Measurements from ENCODE around the gene TACSTD2. TPM values are rescaled to one million over a fixed set of nuclear protein-coding genes. Genes with fewer than 3 reads are reported as not detected.

The TACSTD2 gene
- polyA plus RNA-seq, 1 donor from 2014 or later: not detected

DNA sequence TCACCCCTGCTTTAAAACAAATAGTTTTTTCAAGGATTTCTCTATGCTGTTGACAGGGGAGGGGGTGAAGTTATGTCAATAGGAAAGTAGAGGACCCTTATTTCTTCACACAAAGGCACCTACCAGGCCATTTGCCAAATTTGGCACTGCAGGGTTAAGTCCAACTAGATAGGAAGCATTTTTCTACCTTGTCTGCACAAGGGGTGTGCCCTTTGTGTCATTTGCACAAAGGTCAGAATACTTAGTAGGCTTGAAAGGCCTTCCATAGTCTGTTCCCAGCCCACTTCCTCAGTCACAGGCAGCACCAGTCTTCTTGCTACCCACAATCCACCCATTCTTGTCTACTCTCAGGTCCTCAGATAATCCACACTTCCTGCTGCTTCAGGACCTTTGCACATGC is 7.0 kb downstream of the TACSTD2 start:
- no peak for TF ChIP-seq SMC3 (conservative IDR thresholded peaks at IDR 0.05; ENCODE audit: poor library complexity)
- no peak for TF ChIP-seq MXI1 (conservative IDR thresholded peaks at IDR 0.05; ENCODE audit: poor library complexity, severe bottlenecking)
- no peak for TF ChIP-seq TAF1 (IDR thresholded peaks at IDR 0.05; ENCODE audit: low read depth)
- TF ChIP-seq EZH2 (IDR thresholded peaks at IDR 0.05; ENCODE audit: borderline replicate concordance, insufficient read depth, low read length, poor library complexity, severe bottlenecking): no peak
- TF ChIP-seq, protein P1, sequence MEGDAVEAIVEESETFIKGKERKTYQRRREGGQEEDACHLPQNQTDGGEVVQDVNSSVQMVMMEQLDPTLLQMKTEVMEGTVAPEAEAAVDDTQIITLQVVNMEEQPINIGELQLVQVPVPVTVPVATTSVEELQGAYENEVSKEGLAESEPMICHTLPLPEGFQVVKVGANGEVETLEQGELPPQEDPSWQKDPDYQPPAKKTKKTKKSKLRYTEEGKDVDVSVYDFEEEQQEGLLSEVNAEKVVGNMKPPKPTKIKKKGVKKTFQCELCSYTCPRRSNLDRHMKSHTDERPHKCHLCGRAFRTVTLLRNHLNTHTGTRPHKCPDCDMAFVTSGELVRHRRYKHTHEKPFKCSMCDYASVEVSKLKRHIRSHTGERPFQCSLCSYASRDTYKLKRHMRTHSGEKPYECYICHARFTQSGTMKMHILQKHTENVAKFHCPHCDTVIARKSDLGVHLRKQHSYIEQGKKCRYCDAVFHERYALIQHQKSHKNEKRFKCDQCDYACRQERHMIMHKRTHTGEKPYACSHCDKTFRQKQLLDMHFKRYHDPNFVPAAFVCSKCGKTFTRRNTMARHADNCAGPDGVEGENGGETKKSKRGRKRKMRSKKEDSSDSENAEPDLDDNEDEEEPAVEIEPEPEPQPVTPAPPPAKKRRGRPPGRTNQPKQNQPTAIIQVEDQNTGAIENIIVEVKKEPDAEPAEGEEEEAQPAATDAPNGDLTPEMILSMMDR (IDR thresholded peaks at IDR 0.05; ENCODE audit: poor library complexity, severe bottlenecking): no peak
- TF ChIP-seq, protein P2, sequence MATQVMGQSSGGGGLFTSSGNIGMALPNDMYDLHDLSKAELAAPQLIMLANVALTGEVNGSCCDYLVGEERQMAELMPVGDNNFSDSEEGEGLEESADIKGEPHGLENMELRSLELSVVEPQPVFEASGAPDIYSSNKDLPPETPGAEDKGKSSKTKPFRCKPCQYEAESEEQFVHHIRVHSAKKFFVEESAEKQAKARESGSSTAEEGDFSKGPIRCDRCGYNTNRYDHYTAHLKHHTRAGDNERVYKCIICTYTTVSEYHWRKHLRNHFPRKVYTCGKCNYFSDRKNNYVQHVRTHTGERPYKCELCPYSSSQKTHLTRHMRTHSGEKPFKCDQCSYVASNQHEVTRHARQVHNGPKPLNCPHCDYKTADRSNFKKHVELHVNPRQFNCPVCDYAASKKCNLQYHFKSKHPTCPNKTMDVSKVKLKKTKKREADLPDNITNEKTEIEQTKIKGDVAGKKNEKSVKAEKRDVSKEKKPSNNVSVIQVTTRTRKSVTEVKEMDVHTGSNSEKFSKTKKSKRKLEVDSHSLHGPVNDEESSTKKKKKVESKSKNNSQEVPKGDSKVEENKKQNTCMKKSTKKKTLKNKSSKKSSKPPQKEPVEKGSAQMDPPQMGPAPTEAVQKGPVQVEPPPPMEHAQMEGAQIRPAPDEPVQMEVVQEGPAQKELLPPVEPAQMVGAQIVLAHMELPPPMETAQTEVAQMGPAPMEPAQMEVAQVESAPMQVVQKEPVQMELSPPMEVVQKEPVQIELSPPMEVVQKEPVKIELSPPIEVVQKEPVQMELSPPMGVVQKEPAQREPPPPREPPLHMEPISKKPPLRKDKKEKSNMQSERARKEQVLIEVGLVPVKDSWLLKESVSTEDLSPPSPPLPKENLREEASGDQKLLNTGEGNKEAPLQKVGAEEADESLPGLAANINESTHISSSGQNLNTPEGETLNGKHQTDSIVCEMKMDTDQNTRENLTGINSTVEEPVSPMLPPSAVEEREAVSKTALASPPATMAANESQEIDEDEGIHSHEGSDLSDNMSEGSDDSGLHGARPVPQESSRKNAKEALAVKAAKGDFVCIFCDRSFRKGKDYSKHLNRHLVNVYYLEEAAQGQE (IDR thresholded peaks at IDR 0.05; ENCODE audit: borderline replicate concordance): no peak
- TF ChIP-seq RAD21 (conservative IDR thresholded peaks at IDR 0.05): no peak
- no peak for TF ChIP-seq POLR2AphosphoS5 (IDR thresholded peaks at IDR 0.05)
- no peak for TF ChIP-seq EP300 (conservative IDR thresholded peaks at IDR 0.05; ENCODE audit: poor library complexity, severe bottlenecking)
- no peaks in the 10 kb centered on the region for H3K9me3 ChIP-seq (ENCODE audit: low read length)
- H3K79me2 ChIP-seq (replicated peaks; ENCODE audit: insufficient read depth, low read length): no peaks in the 10 kb centered on the region
- no peak overlapping the region for H2AFZ ChIP-seq (ENCODE audit: low read depth, low read length)
- H3K4me3 ChIP-seq (ENCODE audit: low read length): no peak overlapping the region
- H3K27me3 ChIP-seq (ENCODE audit: insufficient read depth, low read depth, low read length): no peaks in the 10 kb centered on the region
- no peak overlapping the region for H3K9ac ChIP-seq (ENCODE audit: low read length)
- H3F3A ChIP-seq (ENCODE audit: insufficient read depth, low read length, poor library complexity, severe bottlenecking): no peaks in the 10 kb centered on the region
- no peaks in the 10 kb centered on the region for H4K20me1 ChIP-seq (ENCODE audit: insufficient read depth)
- no peaks in the 10 kb centered on the region for H3K9me2 ChIP-seq (ENCODE audit: insufficient read depth, low read length)
- H3K36me3 ChIP-seq (ENCODE audit: insufficient read depth, low read length): no peaks in the 10 kb centered on the region
- no peak overlapping the region for H3K27ac ChIP-seq (ENCODE audit: low read length)
- H3K4me2 ChIP-seq (ENCODE audit: low read length): no peak overlapping the region

DNA sequence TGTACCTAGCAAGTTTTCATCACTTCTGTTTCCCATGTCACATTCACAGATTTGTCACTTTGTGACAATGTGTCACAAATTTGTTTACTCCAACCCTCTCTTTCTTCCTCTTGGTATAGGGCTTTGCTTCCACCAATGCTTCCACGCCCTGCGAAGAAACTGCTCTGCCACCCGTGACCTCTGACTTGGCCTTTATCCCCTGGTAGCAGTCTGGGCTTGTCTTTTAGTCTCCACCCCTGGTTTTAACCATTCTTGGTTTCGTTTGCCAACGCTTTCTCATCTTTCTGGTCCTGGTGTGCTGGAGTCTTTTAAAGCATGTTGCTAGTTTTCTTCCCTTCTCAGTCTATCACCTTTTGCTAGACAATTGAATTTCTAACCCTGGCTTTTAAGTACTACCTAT is 8.1 kb downstream of the TACSTD2 start:
- Histone ChIP-seq H3K4me3 (ENCODE audit: low read length) (no peak overlapping the region), H3K27me3 (ENCODE audit: insufficient read depth, low read depth, low read length) (no peaks in the 10 kb centered on the region), H3K9me3 (ENCODE audit: low read length) (no peaks in the 10 kb centered on the region), H3K9me2 (ENCODE audit: insufficient read depth, low read length) (no peaks in the 10 kb centered on the region), H3K27ac (ENCODE audit: low read length) (no peak overlapping the region), H3K9ac (ENCODE audit: low read length) (no peak overlapping the region), H3K4me2 (ENCODE audit: low read length) (no peak overlapping the region), H3F3A (ENCODE audit: insufficient read depth, low read length, poor library complexity, severe bottlenecking) (no peaks in the 10 kb centered on the region), H3K36me3 (ENCODE audit: insufficient read depth, low read length) (no peaks in the 10 kb centered on the region), H3K79me2 (replicated peaks; ENCODE audit: insufficient read depth, low read length) (no peaks in the 10 kb centered on the region), H2AFZ (ENCODE audit: low read depth, low read length) (no peak overlapping the region), H4K20me1 (ENCODE audit: insufficient read depth) (no peaks in the 10 kb centered on the region)
- TF ChIP-seq, protein P2 (IDR thresholded peaks at IDR 0.05; ENCODE audit: borderline replicate concordance): no peak
- TF ChIP-seq, protein P1 (IDR thresholded peaks at IDR 0.05; ENCODE audit: poor library complexity, severe bottlenecking): no peak
- TF ChIP-seq EP300 (conservative IDR thresholded peaks at IDR 0.05; ENCODE audit: poor library complexity, severe bottlenecking) (no peak), POLR2AphosphoS5 (IDR thresholded peaks at IDR 0.05) (no peak), RAD21 (conservative IDR thresholded peaks at IDR 0.05) (no peak), TAF1 (IDR thresholded peaks at IDR 0.05; ENCODE audit: low read depth) (no peak), SMC3 (conservative IDR thresholded peaks at IDR 0.05; ENCODE audit: poor library complexity) (no peak), EZH2 (IDR thresholded peaks at IDR 0.05; ENCODE audit: borderline replicate concordance, insufficient read depth, low read length, poor library complexity, severe bottlenecking) (no peak), MXI1 (conservative IDR thresholded peaks at IDR 0.05; ENCODE audit: poor library complexity, severe bottlenecking) (no peak)
